GM18870 (cell line): Measurements from ENCODE around the gene GALNT18.

Source experiments
- ATAC-seq: cut with Tn5 transposase; IDR thresholded peaks from one replicate; pipeline ENCODE4 v1.9.1; 2021; ENCODE audit warnings: moderate library complexity; ENCODE audit not compliant: unreplicated experiment

The GALNT18 gene

DNA sequence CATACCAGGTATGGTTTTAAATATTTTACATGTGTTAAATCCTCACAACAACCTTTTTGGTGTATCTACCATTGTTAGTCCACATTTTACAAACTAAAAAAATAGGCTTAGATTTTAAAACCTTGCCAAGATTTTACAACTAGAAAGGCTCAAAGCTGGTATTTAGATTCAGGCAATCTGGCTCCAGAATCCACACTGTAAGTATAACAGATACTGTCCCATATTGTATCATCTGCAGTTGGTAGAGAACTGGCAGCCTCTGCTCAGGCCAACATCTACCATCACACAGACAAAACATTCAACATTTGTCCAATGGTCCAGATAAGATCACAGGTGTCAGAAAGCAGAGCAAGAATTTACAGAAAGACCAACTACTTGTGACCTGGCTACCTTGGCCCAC, 299.7 kb downstream of the GALNT18 start:
- no peak for ATAC-seq

DNA sequence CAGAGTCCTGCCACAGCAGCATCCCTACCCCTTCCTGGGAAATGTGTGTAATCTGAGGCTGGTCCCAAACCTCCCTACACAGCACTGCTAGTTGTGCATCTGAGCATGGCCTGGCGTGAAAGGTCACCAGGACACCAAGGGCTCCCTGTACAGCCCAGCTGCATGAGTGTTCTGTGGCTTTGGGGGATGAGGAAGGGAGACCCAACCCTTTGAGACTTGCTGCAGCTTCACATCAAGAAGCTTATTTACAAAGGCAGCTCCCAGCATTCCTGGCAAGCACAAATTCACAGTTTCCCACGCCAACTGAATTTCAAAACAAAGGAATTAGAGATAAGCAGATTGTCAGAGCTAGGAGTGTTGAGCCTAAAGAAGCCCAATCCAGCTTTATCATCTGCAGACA, 301.0 kb downstream of the GALNT18 start:
- no peak for ATAC-seq

GRCh38 chr11:11318961-11319360, 302.8 kb downstream of the GALNT18 start:
- no peak for ATAC-seq

DNA sequence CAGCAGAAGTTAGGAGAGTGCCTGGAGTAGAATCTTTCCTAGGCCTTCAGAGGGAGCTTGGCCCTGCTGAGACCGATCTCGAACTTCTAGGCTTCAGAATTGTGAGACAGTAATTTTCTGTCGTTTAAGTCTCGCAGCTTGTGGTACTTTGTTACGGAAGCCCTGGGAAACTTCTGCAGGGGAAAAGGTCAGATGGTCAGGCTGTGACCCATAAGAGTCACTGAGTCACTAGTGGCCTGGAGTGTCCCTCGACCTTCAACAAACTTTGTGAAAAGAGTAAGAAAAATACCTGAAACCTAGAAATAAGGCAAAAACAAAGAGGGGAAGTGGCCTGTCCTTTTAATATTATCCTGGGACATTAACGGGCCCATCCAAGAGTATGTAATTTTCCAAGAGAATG, 303.3 kb downstream of the GALNT18 start:
- no peak for ATAC-seq

GRCh38 chr11:11316651-11317230, 305.1 kb downstream of the GALNT18 start:
- no peak for ATAC-seq

DNA sequence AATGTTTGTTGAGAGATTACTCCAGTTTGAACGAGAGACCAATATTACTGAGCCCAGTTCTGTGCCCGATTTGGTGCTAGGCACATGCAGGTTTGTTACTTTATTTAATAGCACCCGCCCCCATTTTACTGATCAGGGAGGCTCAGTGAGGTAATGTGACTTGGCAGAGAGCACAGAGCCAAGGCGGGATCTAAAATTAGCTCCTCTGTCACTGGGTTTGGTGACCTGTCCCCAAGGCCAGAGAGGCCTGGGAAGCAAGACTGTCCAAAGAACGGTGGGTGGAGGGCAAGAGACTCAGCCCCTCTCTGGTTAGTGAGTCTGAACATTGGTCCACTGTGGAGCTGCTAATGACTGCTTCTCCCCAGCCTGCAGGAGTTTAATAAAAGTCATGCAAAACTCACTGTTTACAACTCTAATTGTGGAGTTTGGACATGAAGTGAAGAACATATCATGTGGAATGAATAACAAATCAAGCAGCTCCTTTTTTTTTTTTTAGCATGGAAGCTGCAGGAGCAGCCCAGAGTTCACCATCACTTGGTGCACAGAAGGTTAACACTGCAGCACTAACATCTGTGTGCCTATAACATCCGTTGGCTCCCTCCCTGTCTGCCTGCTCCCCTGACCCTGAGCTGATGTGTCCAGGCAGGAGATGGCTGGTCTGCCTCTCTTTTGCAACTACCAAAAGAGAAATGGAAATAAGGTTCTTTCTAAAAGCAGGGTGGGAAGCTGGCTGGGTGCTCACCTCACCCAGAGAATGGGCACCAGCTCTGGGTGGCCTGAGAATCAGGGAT, 307.7 kb downstream of the GALNT18 start:
- no peak for ATAC-seq

DNA sequence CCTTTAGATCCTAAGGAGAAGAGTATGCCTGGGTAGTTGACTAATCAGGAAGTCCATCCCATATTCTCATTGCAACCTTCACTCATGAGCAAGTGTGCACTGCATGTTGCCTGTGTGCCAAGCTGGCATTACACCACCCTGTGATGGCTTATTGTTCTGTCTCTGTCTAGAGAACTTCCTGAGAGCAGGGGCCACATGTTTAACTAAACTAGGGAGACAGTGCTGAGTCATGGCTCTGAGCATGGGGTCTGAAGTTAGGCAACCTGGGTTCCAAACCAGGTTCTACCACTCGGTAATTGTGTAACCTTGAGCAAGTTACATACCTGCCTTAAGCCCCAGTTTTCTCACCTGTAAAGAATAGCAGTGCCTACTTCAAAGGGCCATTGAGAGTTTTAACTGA, 308.4 kb downstream of the GALNT18 start:
- ATAC-seq = no peak

- no peak for ATAC-seq
These were observed 309.1 kb downstream of the GALNT18 start for GRCh38 chr11:11312738-11313137.

GRCh38 chr11:11311169-11311568, 310.6 kb downstream of the GALNT18 start:
- no peak for ATAC-seq

- no peak for ATAC-seq
These were observed 311.9 kb downstream of the GALNT18 start for GRCh38 chr11:11309906-11310305.

GRCh38 chr11:11308249-11308648, 313.6 kb downstream of the GALNT18 start:
- no peak for ATAC-seq

- ATAC-seq = no peak
These were observed 314.9 kb downstream of the GALNT18 start for GRCh38 chr11:11306855-11307254.

DNA sequence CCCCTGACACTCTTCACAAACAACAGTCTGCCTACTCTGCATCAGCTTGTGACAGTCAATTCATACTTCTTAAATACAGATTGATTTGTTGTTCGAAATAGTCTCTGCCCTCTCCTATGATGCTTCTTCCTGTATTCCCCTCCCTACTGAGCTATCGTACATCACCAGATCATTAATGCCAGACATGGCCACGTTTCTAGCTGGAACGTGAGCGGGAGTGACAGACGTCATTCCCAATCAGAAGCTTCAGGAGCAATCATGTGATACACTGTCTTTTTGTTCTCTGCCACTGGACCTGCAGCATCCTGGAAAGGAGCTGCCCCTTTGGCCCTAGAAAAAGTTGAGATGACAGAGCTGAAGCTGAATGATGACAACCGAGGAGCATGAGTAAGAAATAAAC, 317.3 kb downstream of the GALNT18 start:
- no peak for ATAC-seq

DNA sequence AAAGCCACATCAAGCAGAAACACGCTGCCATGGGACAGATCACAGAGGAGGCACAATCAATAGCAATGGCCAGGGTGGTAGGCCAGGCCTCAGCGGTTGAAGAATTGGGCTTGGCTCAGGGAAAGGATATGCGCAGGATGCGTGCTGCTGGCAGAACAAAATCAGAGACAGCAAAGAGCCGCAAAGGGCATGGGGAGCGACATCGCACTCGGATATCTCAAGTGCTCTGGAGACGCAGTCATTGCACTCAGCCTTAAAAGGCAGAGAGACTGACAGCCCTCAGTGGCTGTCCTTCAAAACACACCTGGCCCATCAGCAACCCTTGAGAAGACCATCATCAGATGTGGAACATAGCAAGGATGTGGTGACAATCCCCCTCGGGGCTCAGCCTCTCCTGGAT, 319.2 kb downstream of the GALNT18 start:
- ATAC-seq = no peak

DNA sequence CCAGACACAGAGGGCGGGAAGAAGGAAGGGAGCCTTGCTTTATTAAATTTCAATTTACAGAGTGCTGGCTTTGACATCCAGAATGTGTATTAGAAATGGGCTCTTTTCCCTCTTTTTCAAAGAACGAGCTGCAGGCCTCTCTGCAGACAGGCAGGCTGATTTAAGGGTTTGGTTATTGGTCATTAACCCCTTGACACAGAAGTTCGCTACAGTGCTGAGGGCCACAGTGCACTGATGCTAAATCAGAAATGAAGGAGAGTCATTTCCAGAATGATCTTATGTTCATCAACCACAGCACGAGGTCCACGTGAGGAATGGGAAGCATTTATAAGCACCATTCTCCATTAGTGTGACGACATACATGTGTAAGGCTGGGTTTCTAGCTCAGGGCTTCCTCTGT, 320.6 kb downstream of the GALNT18 start:
- no peak for ATAC-seq

DNA sequence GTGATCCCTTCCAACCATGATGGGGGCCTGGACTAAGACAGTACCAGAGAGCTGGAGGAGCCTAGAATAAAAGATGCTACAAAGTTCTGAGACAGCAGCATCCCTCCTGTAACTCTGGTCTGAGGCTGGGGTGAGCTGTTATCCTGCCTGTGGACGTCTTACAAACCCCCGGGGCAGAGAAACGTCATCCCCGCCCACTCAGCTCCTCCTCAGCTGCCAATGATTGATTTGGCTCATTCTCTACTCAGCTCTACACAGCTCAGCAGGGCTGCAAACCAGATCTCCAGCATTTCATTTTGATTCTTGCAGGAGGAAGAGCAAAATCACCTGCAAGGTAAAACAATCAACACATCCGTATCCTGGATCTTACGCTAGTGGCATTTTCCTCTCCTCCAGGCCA, 324.2 kb downstream of the GALNT18 start:
- no peak for ATAC-seq

DNA sequence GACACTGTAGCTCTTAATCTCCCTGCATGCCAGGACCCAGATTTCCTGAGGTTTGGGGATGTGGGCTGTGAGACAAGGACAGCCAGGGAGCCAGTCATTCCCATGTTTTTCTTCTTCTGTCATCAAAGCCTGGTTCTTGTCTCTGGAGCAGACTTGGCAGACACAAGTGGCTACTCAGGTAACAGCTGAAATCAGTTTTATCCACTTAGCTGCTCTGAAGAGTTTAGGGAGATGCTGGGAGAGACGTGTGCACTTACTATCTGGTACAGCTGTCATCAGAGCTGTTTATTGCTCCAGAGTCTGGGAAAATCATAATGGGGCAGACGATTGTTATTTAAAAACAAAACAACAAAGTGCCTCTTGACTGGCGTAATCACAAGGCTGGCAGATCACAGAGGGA, 325.4 kb downstream of the GALNT18 start:
- ATAC-seq = no peak

DNA sequence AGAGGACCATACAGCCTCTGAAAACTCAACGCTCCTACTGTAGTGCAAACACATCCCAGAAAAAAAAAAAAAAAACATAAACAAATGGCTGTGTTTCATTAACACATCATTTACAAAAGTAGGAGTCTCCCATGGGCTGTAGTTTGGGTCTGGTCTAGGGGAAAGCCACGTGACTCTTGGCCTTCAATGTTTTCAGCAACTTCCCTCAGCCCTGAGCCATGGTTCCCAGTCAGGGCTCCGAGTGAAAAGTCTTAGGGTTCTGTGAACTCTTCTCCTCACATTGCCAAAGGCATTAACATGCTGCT, 327.3 kb downstream of the GALNT18 start:
- ATAC-seq = no peak

DNA sequence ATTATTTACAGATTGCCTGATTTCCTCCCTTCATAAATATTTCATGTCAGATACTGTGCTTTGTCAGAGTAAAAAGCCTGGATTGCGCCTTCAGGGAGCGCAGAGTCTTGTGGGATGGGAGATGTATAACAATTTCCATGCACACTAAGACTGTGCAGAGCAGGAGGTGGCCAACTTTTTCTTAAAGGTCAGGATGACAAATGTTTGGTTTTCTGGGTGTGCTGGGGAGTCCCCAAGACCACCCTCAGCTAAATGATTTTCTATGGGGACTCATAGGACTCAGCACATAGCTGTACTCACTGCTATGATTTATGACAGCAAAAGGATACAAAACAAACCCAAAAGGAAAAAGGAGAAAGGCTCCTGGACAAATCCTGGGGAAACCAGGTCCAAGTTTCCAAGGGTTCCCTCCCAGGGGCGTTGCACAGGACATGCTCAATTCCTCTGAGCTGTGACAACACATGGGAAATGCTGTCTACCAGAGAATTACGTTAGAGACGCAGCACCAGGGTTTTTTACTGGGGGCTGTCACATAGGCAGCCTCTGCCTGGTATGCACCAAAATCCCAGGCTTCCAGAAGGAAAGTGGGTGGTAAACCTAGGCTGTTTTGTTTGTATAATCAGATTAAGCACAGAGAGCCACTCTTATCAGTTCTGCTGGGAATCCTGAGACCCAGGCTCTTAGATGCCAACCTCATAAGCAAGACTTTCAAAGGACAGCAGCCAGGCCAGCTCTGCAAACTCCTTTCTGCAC, 327.8 kb downstream of the GALNT18 start:
- no peak for ATAC-seq

GRCh38 chr11:11292839-11293238, 329.0 kb downstream of the GALNT18 start:
- ATAC-seq = no peak

DNA sequence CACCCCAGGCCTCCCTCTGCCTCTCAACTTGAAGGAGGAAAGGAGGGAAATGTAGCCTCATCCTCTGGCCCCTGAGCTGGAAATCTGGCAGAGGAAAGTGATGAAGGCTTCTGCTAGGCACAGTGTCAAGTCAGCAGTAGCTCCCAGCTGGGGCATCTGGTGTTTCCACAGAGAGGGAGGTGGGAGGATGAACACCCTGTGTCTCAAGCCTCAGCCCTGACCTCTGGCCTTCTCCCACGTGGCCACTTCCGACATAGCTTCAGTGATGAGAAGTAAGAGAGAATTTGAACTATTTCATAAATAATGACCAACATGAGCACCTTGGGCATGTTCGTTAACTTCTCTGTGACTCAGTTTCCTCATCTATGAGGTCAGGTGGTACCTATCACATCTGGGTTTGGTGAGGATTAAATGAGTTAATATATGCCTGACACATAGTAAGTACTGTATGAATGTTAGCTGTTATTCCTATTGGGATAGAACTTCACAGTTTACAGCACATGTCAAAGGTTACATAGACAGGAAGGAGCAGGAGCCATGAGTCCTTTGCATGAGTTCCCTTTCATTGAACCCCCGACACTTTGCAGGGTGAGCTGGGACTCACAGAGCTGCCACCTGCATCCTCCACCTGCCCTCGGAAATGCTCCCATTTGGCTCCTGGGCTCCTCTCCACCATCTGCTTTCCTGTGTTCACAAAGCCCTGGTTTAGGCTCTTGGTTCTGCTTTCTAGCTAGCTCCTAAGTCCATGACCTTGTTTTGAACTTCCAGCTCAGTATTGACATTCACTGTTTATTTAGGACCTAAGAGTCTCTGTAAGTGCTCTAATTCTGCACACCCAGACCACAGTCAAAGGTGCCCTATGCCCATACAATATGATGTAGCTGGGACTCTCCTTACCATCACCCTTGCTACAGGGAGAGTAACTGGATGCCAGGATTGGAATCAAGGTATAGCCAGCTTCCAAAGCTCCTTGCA, 330.5 kb downstream of the GALNT18 start:
- no peak for ATAC-seq
